DND-41 (cell line): ENCODE data around the gene LRIG3.

Source experiments
- EZH2 ChIP-seq: IDR thresholded peaks from 3 replicates; pipeline ENCODE4 v1.6.1; 2012; ENCODE audit warnings: borderline replicate concordance, low read depth, mild to moderate bottlenecking, moderate library complexity, low read length, inconsistent platforms; ENCODE audit not compliant: severe bottlenecking
- TF ChIP-seq, protein P1 (sequence below): IDR thresholded peaks from 2 replicates; pipeline ENCODE4 v1.5.1; 2012; ENCODE audit warnings: borderline replicate concordance, low read length, moderate library complexity, mild to moderate bottlenecking; ENCODE audit not compliant: poor library complexity, severe bottlenecking; ENCODE audit errors: extremely low read depth

DNA sequence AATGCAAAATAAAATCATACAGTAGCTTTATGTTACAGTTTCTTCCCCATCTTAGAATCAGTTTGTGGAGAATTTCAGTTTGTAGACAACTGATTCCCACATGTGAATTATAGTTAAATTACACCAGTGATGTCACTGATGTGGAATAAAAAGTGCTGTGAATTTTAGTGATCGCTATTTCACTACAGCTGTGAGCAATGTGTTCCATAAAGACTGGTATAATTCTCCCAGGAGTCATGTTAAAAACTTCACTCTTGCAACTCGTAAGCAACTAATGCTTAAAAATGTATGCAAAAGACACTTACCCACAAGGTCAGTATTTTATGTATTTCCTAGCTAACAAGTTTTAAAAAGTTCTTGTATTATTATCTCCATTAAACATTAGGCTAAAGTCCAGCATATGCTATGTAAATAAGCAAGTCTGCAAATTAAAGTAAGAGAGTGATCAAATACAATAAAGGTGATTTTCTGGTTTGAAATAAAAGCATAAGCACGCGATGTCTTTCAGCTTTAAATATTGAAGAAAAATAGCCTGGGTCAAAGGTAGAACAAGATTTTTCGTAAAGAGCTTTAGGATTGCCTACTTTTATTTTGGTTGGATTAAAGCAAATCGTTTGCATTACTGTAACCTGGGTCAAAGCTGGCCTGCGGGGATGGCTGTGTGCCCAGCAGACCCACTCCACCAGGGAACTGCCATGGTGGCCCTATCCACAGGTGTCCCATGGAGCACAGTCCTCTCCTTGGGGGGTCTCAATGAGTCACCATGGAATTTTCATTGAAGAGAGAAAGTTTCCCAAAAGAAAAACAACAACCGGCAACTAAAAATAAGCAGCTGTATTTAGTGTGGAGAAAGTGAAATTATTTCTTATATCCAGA, 12.7 kb upstream of the LRIG3 start:
- TF ChIP-seq, protein P1, sequence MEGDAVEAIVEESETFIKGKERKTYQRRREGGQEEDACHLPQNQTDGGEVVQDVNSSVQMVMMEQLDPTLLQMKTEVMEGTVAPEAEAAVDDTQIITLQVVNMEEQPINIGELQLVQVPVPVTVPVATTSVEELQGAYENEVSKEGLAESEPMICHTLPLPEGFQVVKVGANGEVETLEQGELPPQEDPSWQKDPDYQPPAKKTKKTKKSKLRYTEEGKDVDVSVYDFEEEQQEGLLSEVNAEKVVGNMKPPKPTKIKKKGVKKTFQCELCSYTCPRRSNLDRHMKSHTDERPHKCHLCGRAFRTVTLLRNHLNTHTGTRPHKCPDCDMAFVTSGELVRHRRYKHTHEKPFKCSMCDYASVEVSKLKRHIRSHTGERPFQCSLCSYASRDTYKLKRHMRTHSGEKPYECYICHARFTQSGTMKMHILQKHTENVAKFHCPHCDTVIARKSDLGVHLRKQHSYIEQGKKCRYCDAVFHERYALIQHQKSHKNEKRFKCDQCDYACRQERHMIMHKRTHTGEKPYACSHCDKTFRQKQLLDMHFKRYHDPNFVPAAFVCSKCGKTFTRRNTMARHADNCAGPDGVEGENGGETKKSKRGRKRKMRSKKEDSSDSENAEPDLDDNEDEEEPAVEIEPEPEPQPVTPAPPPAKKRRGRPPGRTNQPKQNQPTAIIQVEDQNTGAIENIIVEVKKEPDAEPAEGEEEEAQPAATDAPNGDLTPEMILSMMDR = no peak
- no peak for TF ChIP-seq EZH2
